RPMI8226 (cell line): Measurements from ENCODE around the gene EML4.
A peak's percentile ranks its signal among the peaks of the same experiment; 100 is the strongest.
"Not testable (repeated sequence)": the region's sequence is repeated elsewhere in the genome, so short reads cannot be mapped to it uniquely, and the experiment has no call there.

Source experiments
- DNase-seq: peaks from one replicate; pipeline ENCODE4 v3.0.0-alpha.2; 2015

The EML4 gene

GRCh38 chr2:42337846-42338566, 168.9 kb downstream of the EML4 start:
- no peak for DNase-seq

- no peak for DNase-seq
These were observed 169.5 kb downstream of the EML4 start for GRCh38 chr2:42338567-42339190.

GRCh38 chr2:42339191-42339912, 170.2 kb downstream of the EML4 start:
- DNase-seq, result no peak

DNA sequence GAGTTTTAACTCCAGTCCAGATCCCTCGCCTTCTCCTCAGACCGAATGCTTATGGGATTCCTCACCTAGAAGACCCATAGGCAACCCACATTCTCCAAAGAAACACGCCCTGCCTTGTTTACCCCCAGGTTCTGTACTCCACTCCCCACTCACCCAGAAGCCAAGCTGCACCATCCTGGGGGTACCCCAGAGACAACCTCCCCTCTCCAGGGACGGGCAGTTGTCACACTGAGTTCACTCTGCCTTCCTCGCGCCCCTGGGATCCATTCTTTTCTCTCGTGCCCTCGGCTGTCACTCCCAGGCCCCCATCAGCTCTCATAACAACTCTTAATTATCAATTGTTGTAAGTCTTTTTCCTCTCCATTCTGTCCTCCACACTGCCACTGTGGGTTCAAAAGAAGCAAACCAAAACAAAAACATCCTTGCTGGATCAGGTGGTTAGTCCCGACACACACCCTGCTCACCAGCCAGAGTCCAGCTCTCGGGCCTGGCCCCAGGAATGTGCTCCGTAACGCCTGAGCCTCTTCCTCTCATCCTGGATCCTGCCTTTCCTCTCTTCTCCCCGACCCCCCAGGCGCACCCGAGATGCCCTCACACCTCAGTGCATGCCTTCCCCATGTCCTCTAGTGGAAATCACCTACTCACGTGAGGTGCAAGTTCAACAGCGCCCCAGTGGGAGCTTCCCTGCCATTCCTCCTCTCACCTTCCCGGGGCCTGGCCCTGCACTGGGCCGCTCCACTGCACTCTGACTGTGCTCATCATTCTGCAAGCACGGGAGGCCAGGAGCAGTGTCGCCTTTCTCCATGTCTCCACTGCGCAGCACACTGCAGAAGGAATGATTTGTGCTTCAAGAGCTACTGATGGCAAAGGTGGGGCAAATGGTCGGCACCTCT, 171.1 kb downstream of the EML4 start:
- DNase-seq, result no peak

- DNase-seq, result no peak
These were observed 171.9 kb downstream of the EML4 start for GRCh38 chr2:42340938-42341636.

DNA sequence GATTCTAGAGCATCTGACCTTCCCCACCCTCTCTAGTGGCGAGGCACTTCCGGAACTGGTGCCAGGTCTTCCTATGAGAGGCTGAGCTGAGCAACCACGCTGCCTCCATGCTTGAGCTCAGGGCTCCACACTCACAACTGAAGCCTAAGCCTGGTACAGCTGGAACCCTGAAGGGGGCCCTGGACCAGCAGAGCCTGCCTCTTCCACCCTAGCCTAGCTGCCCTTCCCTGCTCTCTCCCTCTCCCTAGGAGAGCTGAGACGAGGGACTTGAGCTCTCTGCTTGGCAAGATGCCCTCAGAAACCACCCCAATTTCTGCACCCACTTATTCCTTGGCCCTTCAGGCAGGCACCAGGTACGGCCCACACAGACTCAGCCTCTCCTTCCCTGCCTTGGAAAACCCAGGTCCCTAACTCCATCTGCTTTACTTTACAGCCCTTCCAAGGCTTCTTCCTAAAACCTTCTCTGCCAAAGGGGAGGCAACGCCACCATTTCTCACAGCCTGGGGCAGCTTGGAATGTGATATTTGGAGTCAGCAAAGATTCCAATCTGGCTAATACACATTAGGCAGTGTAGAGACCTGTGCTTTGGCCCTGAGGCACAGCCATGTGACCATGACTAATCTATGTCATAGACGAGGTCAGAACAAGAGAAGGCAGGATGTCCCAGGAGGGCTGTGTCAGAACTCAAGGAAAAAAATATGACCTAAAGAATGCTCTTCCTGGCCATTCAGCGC, 173.1 kb downstream of the EML4 start:
- no peak for DNase-seq

DNA sequence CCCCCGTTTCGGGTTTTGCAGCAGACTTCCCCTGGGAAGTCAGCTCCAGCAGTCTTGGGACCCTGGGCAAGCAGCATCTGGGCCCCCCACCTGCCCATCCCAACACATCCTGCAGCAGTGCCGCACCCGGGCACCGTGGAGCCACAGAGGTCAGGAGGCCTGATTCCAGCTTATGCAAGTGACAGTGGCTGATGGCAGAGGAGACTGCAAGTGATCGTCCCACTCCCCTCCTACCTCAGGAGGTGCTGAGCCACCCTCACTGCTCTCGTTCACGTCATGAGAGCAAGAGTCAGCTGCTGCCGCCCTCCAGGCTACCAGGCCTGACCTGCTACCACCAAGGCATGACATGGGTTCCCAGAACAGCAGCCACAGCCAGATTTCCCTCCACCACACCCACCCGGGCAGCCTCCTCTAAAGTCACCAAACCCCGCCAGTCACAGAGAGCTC, 173.7 kb downstream of the EML4 start:
- DNase-seq, result no peak

GRCh38 chr2:42345986-42346385, 176.8 kb downstream of the EML4 start:
- DNase-seq, result no peak

GRCh38 chr2:42346856-42347255, 177.7 kb downstream of the EML4 start:
- not testable (repeated sequence) for DNase-seq

DNA sequence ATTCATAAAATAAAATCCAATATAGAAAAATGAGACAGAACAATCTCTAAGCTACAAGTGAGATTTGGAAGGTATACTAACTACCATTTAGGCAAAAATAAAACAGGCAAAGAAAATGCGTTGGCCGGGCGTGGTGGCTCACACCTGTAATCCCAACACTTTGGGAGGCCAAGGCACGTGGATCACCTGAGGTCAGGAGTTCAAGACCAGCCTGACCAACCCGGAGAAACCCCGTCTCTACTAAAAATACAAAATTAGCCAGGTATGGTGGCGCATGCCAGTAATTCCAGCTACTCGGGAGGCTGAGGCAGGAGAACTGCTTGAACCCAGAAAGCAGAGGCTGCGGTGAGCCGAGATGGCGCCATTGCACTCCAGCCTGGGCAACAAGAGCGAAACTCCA, 178.4 kb downstream of the EML4 start:
- not testable (repeated sequence) for DNase-seq

- no peak for DNase-seq
These were observed 179.1 kb downstream of the EML4 start for GRCh38 chr2:42348113-42348805.

- DNase-seq, result no peak
These were observed 181.4 kb downstream of the EML4 start for GRCh38 chr2:42350434-42351063.

- DNase-seq, result no peak
These were observed 182.7 kb downstream of the EML4 start for GRCh38 chr2:42351864-42352263.

- DNase-seq, result no peak
These were observed 184.8 kb downstream of the EML4 start for GRCh38 chr2:42353792-42354429.

DNA sequence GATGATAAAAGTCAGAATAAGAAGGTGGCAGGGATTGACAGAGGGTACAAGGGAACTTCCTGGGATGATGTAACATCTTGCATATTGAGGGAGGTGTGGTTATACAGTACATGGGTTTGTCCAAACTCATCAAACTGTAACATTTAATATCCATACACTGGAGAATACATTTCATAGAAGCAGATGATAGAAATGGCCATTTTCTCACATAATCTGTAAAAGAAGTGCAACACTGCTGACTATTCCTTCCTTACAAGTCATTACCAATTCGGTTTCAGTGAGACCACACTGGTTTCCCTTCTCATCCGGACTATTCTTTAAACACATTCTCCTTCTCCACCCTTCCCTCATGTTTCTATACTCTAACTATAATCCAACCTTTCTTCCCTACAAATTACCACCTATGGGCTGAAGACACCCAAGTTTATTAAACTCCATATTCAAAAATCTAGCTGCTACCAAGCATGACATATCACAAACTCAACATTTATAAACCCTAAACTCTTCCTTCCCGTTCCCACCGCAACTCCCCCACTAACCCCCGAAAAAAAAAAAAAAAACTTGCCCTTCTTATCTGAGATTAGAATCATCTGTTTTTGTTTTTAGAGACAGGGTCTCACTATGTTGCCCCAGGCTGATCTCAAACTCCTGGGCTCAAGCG, 190.3 kb downstream of the EML4 start:
- DNase-seq, result no peak

- peak; percentile 14 for DNase-seq
These were observed 190.9 kb downstream of the EML4 start for GRCh38 chr2:42359965-42360483.

DNA sequence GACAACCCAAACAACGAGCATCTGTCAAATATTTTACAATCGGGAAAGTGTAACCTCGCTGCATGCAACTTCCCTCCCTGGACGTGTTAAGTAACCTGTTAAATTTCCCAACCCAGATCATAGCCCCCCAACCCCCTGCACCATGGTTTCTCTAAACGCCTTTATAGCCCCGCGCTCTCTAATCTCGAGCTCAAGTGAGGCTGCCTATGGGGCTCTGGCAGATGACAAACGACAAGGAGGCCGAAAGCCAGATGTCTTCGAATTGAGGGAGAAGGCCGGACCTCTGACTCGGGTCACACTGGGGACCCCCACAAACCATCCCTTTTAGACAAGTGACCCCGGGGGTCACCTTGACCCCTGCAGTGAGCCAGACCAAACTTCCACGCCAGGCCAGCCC, 191.3 kb downstream of the EML4 start:
- DNase-seq, result no peak

DNA sequence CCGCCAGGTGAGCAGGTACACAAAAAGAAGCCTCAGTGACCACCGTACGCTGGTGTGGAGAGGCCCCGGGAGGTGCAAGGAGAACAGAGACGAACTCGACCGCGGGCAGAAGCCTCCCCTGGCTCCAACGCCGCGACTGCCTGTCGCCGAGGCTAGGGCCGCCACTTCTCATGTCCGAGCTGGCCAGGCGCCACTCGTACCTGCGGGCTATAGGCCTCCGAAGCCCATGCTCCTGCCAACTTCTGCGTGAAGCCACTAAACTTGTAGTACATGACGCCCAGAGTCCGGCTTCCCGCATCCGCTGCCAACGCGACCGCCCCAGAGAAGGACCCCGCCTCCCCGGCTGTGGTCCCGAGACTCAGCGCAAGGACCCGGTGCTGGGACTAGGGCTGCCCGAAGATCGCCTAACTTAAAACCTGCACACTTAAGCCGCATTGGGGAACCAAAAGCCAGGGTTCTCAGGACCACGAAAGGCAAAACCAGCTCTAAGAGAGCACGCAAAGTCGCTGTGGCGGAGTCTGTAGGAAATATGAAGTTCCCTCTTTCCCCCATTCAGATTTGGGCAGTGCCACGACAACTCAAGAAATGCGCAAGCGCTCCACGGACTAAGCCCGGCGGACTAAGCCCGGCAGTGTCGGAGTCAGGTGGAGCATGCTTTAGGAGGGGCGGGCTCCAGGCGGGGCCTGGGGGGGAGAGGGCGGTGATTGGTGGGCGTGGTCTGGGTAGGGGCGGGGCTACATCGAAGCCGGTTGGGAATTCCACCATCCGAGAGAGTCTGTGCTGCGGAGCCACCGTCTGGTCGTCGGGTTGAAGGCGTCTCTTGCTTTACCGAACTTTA, 192.0 kb downstream of the EML4 start, which contains the start of gene COX7A2L:
Gene COX7A2L (minus strand): TSS at position 328 of the 838 bp plus-strand sequence. CDS start 56 bp downstream, at position 272.
- peak; percentile 96 for DNase-seq
